HL-60/S4 (cell line): Measurements from ENCODE around the gene SLIT2.

Experiments
- in situ Hi-C: fragments of 300-500 bp; cut with MboI; formaldehyde crosslinking; loops from 2 replicates; pipeline ENCODE4 v1.14.3; 2022; ENCODE audit warnings: low sequenced_read_pairs

The SLIT2 gene

GRCh38 chr4:20251796-20252655 is at the start of gene SLIT2:
Gene SLIT2, plus strand, starts transcription at chr4:20251905. Its CDS starts 1,911 bp downstream, at chr4:20253816.
- in situ Hi-C loops, result no loop called here

- in situ Hi-C loops, result no loop called here
These were observed 48.2 kb upstream of the SLIT2 start for GRCh38 chr4:20203508-20203907.

GRCh38 chr4:20217521-20217920 is 34.2 kb upstream of the SLIT2 start:
- in situ Hi-C loops, result no loop called here

- in situ Hi-C loops, result no loop called here
These were observed 33.8 kb upstream of the SLIT2 start for GRCh38 chr4:20217951-20218350.

GRCh38 chr4:20219521-20219920 is 32.2 kb upstream of the SLIT2 start:
- in situ Hi-C loops, result no loop called here

GRCh38 chr4:20237894-20238537 is 13.7 kb upstream of the SLIT2 start:
- in situ Hi-C loops, result no loop called here

GRCh38 chr4:20248155-20248558 is 3.5 kb upstream of the SLIT2 start:
- in situ Hi-C loops, result no loop called here

- in situ Hi-C loops, result no loop called here
These were observed 2.4 kb upstream of the SLIT2 start for GRCh38 chr4:20249333-20249732.

GRCh38 chr4:20251031-20251795 is 492 bp upstream of the SLIT2 start:
- in situ Hi-C loops, result no loop called here

GRCh38 chr4:20252656-20253282 is 1.1 kb downstream of the SLIT2 start:
- in situ Hi-C loops, result no loop called here

GRCh38 chr4:20253283-20253734 is 1.6 kb downstream of the SLIT2 start:
- in situ Hi-C loops, result no loop called here

GRCh38 chr4:20253735-20254409 is 2.2 kb downstream of the SLIT2 start:
- in situ Hi-C loops, result no loop called here

GRCh38 chr4:20254511-20255250 is 3.0 kb downstream of the SLIT2 start:
- in situ Hi-C loops, result no loop called here

- in situ Hi-C loops, result no loop called here
These were observed 3.5 kb downstream of the SLIT2 start for GRCh38 chr4:20255251-20255586.

- in situ Hi-C loops, result no loop called here
These were observed 4.1 kb downstream of the SLIT2 start for GRCh38 chr4:20255823-20256222.

GRCh38 chr4:20256381-20256881 is 4.7 kb downstream of the SLIT2 start:
- in situ Hi-C loops, result no loop called here

GRCh38 chr4:20259707-20260106 is 8.0 kb downstream of the SLIT2 start:
- in situ Hi-C loops, result no loop called here

GRCh38 chr4:20260821-20261220 is 9.1 kb downstream of the SLIT2 start:
- in situ Hi-C loops, result no loop called here

- in situ Hi-C loops, result no loop called here
These were observed 10.5 kb downstream of the SLIT2 start for GRCh38 chr4:20262221-20262620.

- in situ Hi-C loops, result no loop called here
These were observed 13.0 kb downstream of the SLIT2 start for GRCh38 chr4:20264688-20265087.
